ENCODE measurements around the gene TMC8.

DNA sequence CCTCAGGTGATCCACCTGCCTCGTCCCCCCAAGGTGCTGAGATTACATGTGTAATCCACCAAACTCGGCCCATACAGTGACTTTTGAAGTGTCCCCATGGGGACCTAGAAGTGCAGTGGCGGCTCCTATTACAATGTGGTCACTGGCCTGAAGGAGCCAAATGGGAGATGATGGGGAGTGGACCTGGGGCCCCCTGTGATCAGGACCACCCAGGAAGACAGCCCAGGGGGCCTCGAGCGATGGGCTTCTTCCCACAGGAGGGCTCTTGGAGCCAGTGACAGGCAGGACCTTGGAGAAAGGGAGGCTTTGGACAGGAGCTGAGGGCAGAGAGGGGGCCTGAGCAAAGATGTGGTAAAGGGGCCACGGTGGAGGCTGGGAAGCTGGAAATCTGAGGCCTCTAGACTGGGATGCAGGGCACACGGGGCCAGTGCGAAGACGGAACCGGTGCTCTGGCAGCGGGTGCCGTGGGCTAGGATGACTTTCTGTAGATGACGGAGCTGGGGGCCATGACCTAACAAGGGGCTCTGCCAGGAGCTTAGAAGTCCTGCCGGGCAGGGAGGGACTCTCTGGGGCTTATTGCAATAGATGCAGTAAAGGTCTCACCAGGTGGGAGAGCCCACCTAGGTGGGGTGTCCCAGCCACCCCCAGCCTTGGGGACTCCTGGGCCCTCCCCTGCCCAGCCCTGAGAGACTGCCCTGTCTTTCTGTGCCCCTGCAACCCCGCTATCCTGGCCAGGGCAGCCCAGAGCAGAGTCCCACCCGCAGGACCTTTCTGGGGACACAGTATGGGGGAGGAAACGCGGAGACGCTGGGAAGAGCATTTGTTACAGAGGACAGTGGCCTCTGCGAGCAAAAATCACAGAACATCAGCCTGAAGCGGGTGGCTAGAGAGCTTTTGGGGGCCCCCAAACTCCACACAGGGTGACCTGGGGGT, 12.9 kb downstream of the TMC8 start:
- TF ChIP-seq RAD21 (IDR thresholded peaks at IDR 0.05; ENCODE audit: low read depth) (no peak), EP300 (IDR thresholded peaks at IDR 0.05; ENCODE audit: borderline replicate concordance) (no peak)
- TF ChIP-seq, protein P1, sequence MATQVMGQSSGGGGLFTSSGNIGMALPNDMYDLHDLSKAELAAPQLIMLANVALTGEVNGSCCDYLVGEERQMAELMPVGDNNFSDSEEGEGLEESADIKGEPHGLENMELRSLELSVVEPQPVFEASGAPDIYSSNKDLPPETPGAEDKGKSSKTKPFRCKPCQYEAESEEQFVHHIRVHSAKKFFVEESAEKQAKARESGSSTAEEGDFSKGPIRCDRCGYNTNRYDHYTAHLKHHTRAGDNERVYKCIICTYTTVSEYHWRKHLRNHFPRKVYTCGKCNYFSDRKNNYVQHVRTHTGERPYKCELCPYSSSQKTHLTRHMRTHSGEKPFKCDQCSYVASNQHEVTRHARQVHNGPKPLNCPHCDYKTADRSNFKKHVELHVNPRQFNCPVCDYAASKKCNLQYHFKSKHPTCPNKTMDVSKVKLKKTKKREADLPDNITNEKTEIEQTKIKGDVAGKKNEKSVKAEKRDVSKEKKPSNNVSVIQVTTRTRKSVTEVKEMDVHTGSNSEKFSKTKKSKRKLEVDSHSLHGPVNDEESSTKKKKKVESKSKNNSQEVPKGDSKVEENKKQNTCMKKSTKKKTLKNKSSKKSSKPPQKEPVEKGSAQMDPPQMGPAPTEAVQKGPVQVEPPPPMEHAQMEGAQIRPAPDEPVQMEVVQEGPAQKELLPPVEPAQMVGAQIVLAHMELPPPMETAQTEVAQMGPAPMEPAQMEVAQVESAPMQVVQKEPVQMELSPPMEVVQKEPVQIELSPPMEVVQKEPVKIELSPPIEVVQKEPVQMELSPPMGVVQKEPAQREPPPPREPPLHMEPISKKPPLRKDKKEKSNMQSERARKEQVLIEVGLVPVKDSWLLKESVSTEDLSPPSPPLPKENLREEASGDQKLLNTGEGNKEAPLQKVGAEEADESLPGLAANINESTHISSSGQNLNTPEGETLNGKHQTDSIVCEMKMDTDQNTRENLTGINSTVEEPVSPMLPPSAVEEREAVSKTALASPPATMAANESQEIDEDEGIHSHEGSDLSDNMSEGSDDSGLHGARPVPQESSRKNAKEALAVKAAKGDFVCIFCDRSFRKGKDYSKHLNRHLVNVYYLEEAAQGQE (IDR thresholded peaks at IDR 0.05; ENCODE audit: low read depth) = no peak

Measured in Ishikawa (cell line).